Testis (tissue), 2 donors: ENCODE data around the gene HOXD13.

ENCODE experiments used
- CTCF ChIP-seq, 3 experiments: fragments of 450-650 bp in 2 of 3; fragments of 200-600 bp in 1 of 3; sonication (generic) in 1 of 3; IDR thresholded peaks; one replicate each; pipeline ENCODE4 v1.5.1; 2016 to 2019; ENCODE audit warnings: antibody characterized with exemption in 3 of 3, mild to moderate bottlenecking in 2 of 3, moderate library complexity in 1 of 3
- POLR2A ChIP-seq: fragments of 450-650 bp; IDR thresholded peaks from one replicate; pipeline ENCODE4 v1.6.1; 2017; ENCODE audit warnings: antibody characterized with exemption, mild to moderate bottlenecking, moderate library complexity

- TF ChIP-seq CTCF (IDR thresholded peaks at IDR 0.05) (no peak), POLR2A (no peak)
Observed at GRCh38 chr2:176132205-176133171, 40.0 kb downstream of the HOXD13 start.
